ENCODE results near the gene SLC45A1. TPM values are rescaled to one million over a fixed set of nuclear protein-coding genes. Genes with fewer than 3 reads are reported as not detected.

Gene SLC45A1
- total RNA-seq, 1 experiment from 2014 or later: 13.8 TPM

- TF ChIP-seq EZH2phosphoT487 (IDR thresholded peaks at IDR 0.05; ENCODE audit: borderline replicate concordance): no peak
These were observed 11.5 kb downstream of the SLC45A1 start (continued) for GRCh38 chr1:8329439-8329838.

GRCh38 chr1:8329858-8330257 is 11.9 kb downstream of the SLC45A1 start:
- Histone ChIP-seq H3K4me2 (ENCODE audit: low read length) (no peak overlapping the region), H4K20me1 (ENCODE audit: insufficient read depth) (no peaks in the 10 kb centered on the region), H3K36me3 (ENCODE audit: control insufficient read depth in 1 of 2, insufficient read depth in 2 of 2, low read length in 2 of 2) (peaks cover 7 to 9% of the 10 kb centered on the region in 2 experiments), H3K9ac (ENCODE audit: low read length) (no peak overlapping the region), H3K27ac (ENCODE audit: low read depth, low read length) (no peak overlapping the region), H3K79me2 (ENCODE audit: insufficient read depth, low read length) (no peaks in the 10 kb centered on the region), H3K9me3 (ENCODE audit: control insufficient read depth in 1 of 2, insufficient read depth in 1 of 2, low read depth in 1 of 2, low read length in 2 of 2) (no peaks in the 10 kb centered on the region), H3K4me3 (replicated peaks in 1 of 2; ENCODE audit: low read depth in 1 of 2, low read length in 2 of 2) (no peak overlapping the region), H3K9me2 (ENCODE audit: insufficient read depth) (no peaks in the 10 kb centered on the region), H3K4me1 (ENCODE audit: control insufficient read depth in 1 of 2, insufficient read depth in 2 of 2, low read length in 2 of 2) (no peaks in the 10 kb centered on the region), H2AFZ (ENCODE audit: low read depth, low read length, poor library complexity, severe bottlenecking) (no peak overlapping the region), H3K27me3 (ENCODE audit: insufficient read depth, low read length) (no peaks in the 10 kb centered on the region)
- ChIA-PET POLR2A (interaction anchor here (0.6 kb wide), 1 partner anchor 10 kb away, joined by 3 read pairs; no protein-coding TSS in a partner anchor), CTCF (no interaction called here), RAD21 (ENCODE audit: low non-redundant PET in 1 of 2, low total read pairs in 2 of 2, uncharacterized antibody in 2 of 2, unreplicated experiment in 2 of 2) (no interaction called here)
- no peak for TF ChIP-seq ZBTB33 (IDR thresholded peaks at IDR 0.05; ENCODE audit: extremely low read depth, insufficient replicate concordance, low read length)
- intact Hi-C loops (cut with micrococcal nuclease): no loop called here
- BruUV-seq (replicated peaks): no TSS peak
- ATAC-seq (no peak), DNase-seq (ENCODE audit: low read depth, low spot score) (no peak)

All from HCT116 (cell line).